ENCODE results near the gene SCAND1.
"Not testable (repeated sequence)": the region's sequence is repeated elsewhere in the genome, so short reads cannot be mapped to it uniquely, and the experiment has no call there.

Gene SCAND1

DNA sequence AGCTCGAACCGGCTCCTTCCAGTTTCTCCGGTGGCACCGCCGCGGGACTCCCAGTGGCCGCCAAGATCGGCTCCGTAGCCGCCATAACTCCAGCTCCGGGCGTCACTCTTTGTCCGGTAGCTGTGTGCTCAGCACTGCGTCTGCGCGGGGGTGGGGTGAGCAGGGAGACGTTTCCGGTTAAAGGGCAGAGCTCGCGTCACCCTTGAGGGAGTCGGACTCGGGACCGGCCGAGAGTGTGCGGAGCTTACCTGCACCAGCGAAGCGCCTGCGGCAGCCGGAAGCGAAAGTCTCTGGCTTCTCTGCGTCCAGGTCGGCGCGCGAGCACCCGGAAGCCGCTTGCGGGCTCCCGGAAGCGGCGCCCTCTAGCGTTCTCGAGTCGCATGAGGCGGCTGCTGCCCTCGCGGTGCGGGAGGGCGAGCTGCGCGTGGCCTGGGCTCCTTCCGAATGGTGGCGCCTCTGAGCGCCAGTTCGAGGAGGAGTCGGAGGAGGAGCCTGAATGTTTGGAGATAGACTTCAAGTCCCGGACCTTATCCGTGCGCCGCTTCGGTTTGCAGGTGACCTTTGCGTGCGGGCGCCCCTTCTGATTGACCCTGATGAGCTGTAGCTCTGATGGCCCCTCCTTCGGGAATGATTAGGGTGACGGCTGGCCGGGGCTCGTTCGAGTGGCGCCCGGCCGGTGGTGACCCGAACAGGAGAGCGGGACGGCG, at the start of gene SCAND1:
SCAND1 (minus strand) TSS at position 303 of the 707 bp plus-strand sequence; CDS start at position 85, 218 bp downstream.
- DNase-seq: peak; percentile 97

DNA sequence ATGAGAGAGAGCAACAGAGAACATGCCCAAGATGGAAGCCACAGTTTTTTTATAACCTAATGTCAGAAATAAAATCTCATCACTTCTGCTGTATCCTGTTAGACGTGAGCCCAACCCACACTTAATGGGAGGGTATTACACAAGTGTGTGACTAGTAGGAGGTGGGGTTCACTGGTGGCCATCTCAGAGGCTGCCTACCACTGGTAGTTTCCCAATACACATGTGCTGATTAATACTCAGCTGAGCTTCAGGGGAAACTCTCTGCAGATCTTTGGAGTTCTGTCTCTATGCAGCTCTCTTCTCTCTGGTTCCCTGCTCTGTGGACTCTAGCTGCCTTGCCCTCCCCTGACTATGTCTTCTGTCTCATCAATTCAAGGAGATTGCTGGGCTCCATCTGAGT, 49.7 kb upstream of the SCAND1 start:
- DNase-seq: no peak

DNA sequence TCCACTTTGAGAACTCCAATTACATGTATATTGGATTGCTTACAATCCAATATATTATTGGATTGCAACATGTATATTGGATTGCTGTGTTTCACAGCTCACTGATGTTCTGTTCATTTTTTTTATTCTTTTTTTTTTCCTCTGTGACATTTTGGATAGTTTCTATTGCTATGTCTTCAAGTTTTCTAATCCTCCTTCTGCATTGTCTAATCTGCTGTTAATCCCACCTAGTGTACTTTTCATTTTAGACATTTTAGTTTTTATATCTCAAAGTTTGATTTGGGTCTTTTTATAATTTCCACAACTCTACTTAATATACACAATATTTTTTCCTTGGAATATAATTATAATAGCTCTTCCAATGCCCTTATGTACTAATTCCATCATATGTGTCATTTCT, 48.6 kb upstream of the SCAND1 start:
- no peak for DNase-seq

DNA sequence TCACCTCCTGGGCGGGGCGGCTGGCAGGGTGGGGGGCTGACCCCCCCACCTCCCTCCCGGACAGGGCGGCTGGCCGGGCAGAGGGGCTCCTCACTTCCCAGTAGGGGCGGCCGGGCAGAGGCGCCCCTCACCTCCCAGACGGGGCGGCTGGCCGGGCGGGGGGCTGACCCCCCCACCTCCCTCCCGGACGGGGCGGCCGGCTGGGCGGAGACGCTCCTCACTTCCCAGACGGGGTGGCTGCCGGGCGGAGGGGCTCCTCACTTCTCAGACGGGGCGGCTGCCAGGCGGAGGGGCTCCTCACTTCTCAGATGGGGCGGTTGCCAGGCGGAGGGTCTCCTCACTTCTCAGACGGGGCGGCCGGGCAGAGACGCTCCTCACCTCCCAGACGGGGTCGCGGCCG, 47.0 kb upstream of the SCAND1 start:
- DNase-seq: not testable (repeated sequence)

DNA sequence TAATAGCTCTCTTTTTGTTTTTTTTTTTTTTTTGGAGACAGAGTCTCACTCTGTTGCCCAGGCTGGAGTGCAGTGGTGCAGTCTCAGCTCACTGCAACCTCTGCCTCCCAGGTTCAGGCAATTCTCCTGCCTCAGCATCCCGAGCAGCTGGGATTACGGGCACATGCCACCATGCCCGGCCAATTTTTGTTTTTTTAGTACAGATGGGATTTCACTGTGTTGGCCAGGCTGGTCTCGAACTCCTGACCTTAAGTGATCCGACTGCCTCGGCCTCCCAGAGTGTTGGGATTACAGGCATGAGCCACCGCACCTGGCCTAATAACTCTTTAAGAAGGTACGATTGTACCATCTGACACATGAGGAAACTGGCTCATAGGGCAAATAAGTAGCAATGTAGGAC, 42.2 kb upstream of the SCAND1 start:
- not testable (repeated sequence) for DNase-seq

DNA sequence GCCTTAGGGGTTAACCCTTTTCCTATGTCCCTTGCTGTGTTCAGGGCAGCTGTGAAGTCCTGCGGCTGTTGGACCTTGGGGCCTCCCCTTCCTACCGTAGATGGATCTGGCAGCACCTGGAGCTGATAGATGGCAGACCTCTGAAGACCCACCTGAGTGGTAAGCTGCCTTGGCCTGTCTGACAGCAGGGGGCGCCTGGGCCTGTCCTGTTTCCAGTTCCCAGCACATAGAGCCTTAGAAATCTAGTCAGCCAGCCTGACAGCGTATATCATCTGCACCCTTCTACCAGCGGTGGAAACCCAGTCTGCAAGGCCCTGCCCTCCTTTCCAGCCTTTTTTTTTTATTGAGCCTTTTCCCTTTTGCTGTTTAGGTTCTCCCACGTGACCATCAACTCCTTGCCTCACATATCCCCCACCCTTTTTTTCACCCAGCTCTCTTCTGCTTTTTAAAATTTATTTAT, 40.7 kb upstream of the SCAND1 start:
- DNase-seq: peak; percentile 84

DNA sequence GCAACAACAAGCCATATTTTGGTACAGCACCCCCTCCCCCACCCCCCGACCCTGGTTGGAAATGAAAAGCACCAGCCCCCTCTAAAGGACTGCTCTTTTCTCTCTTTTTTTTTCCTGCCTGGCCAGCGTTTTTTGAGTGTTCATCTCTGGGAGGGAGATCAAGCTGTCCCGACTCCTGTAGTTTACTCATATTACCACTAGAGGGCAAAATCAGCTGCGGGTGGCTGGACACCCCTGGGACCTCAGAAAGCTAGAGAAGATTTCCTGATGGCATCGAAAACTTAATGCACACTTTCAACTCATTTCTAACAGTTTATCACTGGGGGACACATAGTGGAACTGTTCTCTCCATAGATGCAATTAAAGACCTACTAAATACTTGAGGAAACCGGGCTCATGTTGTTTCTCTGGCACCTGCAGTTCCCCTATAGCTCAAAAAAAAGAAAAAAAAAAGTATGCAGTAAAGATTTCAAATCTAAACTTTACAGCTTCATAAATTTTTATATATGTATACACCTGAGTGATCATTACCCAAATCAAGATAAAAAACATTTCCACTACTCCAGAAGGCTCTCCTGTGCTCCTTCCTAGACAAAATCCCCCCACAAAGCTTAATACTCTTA, 38.5 kb upstream of the SCAND1 start:
- DNase-seq: peak; percentile 48

DNA sequence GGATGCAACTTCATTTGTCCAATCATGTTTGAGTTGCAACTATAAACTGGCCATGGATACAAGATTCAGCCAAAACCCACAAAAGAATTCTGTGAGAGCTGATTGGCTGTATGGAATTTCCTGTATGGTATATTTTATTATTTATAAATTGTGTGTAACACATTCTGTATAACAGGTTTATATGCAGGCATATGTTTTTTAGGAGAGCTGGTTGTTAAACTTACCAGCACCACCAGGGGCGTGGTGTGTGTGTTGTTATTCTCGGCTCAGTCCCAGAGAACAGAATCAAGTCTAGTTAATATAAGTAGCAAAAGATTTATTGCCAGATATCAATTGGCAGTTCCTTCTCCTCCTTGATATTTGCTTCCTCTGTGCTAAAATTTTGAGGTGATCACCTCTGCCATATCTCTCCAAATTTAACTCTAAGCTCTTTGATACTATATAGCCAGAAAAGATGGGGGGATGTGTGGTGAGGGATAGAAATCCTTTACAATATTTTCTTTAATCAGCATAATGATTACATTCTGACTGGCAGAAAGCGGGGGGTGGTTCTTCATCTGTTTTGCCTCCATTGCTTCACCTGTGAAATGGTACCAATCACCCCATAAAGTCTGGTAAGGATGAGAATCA, 37.0 kb upstream of the SCAND1 start:
- DNase-seq: peak; percentile 5

DNA sequence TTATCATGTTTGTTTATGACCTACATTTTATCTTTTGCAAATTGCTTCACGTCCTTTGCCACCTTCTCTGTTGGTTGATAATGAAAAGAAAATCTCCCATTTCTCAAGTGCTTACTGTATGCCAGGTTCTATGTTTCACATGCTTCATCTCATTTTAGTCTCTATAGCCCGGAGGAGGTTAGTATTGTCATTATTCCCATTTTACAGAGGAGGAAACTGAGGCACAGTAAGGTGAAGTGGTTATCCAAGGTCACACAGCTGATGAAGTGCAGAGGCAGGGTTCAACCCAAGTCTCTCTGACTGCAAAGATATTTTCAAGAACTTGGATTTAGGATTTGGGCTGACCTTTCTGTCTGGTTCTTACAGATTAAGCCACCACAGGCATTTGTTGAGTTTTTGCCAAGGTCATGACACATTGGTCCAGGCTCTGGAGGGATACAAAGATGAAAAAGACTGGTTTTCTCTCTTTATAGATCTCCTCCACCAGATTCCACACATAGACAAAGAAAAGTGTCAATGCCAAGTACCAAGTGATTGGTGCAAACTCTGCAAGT, 34.7 kb upstream of the SCAND1 start:
- no peak for DNase-seq

DNA sequence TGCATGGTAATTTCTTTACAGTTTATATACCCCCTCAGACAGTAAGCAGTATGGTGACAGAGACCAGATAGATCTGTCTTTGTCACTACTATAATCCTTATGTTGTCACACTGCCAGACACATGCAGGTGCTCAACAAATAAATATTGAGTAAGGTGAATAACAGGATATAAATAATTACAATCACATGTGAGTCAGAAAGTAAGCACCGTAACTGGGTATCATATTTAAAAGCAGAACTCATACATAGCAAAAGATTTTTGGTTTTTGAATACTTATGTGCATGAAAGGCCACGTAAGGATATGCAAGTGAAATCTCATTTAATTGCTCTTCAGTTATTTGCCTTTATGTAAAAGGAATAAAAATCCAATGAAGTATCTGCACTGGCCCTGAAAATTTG, 31.5 kb upstream of the SCAND1 start:
- peak; percentile 9 for DNase-seq

DNA sequence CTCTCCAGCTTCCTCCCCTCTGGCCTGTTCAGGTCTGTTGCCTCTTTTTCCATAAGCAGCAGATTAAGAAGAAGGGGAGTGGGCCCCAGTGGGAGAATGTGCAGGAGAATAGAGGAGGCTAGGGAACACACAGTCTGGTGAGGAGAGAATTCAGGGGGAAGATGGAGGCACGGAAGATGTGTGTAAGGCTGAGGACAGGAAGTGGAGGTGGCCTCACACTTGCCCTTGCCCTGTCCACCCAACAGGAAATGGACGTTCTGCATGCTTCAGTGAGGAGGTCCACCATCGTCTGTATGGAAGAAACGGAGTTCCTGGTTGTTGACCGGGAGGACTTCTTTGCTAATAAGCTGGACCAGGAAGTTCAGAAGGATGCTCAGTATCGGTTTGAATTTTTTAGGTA, 30.1 kb upstream of the SCAND1 start:
- DNase-seq: no peak

DNA sequence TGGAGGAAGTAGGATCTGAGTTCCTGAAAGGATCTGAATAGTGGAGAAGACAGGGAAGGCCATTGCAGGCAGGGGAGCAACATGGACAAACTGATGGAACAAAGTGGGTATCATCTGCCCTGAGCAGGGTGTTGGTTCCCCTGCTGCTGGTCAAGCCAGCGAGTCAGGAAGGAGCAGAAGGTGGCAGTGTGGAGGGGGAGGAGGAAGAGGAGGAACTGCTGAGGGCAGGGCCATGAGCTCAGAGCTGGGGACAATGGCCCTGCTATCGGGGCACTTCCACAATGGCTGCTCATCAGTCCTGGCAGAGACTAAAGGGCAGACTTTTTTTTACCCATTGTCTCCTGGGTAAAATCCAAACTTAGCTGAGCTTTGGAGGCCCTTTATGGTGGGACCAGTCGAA, 27.7 kb upstream of the SCAND1 start:
- DNase-seq: no peak

DNA sequence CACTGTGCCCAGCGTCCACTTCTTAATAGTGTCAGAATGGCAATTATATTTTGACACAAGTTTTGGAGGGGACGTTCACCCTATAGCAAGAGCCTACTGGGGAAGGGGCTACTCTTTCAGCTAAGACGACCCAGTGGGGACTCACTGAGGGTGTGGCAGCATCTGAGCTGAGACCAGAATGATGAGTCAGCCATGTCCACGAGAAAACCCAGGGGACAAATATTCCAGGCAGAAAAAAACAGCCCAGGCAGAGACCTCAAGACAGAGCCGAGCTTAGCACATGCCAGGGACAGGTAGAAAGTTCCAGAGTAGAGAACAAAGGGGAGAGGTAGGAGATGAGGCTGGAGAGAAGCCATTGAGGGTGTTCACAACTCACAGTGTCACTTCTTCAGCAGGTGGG, 25.2 kb upstream of the SCAND1 start:
- DNase-seq: no peak

DNA sequence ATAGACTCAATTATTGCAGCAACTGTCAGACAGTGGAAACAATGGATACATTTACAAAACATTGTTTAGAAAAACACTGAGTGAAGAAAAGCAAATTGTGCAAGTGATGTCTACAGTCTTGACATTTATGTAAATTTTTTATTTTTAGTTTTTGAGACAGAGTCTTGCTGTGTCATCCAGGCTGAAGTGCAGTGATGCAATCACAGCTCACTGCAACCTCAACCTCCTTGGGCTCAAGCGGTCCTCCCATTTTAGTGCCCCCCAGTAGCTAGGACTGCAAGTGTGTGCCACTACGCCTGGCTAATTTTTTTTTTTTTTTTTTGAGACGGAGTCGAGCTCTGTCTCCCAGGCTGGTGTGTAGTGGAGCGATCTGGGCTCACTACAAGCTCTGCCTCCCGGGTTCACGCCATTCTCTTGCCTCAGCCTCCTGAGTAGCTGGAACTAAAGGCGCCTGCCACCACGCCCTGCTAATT, 23.8 kb upstream of the SCAND1 start:
- no peak for DNase-seq

DNA sequence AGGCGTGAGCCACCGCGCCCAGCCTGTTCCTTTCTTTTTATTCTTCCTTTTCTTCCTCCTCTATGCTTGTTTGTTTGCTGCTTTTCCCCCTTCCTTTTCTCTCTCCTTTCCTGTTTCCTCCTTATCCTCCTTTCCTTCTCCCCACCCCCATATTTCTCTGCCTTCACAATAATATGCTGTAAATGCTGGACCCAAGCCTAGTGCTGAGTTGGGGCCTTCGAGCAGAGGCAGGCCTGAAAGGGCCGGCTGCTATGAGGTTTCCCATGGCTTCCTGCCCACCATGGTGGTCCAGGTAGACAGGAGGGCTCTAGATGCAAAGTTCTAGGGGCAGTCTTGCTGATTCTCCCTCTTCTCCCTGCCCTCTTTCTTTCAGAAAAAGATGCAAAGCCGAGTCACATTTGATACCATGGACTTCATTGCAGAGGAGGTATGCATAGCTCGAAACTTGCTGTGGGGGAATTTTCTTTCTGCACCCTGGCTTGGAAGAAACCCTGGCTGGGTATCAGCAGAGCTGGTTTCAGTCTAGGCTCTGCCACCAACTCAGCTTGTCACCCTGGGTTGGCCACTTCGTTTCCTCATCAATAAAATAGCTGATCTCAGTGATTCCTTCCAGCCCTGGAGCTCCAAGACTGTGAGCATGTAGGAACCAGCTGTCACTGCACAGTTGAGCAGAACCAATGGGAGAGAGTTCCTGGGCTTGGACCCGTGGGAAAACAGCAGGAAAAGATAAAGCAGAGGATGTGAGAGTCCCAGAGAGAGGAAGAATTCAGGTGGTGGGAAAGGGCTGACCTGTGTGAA, 21.5 kb upstream of the SCAND1 start:
- no peak for DNase-seq

DNA sequence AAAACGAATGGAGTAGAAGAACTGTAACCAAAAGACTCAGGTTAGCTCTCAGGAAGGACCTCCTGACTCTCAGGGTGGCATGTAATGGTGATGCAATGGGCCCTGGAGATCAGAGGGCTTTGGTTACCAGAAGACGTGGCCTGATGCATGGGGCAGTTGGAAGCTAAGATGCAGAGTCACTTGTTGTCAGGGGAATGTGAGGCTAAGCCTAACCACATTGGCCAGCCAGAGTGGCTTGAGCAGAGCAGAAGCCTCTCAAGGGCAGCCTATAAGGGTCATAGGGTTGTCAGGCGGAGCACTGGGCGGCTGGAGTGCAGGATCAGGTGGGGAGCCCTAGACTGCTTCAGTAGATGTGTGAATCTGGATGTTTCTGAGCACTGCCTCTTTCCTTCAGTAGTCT, 20.0 kb upstream of the SCAND1 start:
- no peak for DNase-seq

DNA sequence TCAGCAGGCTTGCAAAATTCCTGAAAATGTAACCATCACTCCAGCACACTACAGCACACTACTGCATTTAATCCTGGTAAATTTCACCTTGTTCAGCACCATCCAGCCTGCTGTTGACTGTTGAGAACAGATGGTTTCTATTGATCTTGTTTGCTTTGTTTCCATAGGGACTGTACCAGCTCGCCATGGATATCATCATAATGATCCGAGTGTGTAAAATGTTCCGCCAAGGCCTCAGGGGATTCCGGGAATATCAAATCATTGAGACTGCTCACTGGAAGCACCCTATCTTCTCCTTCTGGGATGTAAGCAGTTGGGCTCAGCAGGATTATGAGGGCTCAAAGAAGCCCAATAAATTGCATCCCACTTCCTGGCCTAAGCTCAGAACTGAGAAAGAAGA, 18.2 kb upstream of the SCAND1 start:
- DNase-seq: no peak

DNA sequence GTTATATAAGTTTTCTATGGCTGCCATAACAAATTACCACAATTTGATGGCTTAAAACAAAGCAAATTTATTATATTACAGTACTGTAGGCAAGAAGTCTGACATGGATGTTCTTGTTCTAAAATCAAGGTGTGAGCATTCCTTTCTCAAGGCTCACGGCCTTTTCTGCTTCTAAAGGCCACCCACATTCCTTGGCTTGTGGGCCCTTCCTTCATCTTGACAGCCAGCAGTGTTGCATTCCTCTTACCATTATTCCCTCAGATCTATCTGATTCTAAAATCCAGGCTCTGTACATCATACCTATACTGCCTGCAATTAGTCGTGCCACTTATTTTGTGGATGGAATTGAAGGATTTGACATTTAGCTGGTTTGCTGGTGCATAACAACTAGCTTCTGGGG, 17.7 kb upstream of the SCAND1 start:
- DNase-seq: no peak

DNA sequence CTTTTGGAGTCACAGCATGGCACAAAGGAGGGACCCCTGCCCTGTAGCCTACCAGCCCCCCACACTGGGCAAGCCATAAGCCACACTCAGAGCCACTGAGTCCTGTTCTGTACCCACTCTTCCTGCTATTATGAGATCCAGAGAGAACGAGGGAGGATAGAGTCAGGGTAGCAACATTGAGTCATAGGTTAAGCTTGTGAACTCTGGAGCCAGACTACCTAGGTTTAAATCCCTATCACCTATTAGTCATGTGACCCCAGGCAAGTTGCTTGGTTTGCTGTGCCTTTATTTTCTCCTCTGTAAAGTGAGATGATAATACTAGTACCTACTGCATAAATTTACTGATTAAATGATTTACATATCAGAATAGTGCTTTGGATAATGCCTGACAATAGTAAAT, 14.6 kb upstream of the SCAND1 start:
- no peak for DNase-seq

DNA sequence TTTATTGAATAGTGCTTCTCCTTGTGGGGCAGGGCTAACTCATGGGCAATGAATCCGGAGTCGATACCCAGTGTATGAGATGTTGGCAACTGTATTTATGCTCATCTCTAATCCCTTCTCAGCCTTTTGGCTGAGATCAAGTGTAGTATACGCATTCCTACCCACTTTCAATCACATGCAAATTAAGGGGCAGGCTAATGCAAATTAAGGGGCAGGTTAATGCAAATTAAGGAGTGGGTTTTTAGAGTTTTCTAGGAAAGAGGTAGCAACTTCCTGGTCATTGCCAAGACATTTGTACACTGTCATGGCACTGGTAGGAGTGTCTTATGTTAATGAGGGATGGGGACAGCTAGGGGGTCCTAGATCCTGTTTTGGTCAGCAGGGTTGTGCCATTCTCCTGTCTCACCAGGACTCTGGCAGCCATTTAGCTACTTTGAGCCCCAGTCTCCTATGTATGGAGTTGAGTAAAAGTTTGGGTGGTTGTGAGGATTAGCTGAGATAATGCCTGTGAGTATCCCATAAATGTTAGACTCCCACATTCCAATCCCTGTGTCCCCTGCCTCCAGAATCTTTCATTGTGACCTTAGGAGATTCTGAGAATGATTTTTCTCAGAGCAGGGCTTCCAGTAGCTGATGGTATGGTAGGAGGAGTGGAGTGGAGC, 13.8 kb upstream of the SCAND1 start, which contains the start of gene CNBD2:
CNBD2 (plus strand) TSS at position 612 of the 662 bp plus-strand sequence. CDS start 173 bp downstream, outside the sequence.
- no peak for DNase-seq

DNA sequence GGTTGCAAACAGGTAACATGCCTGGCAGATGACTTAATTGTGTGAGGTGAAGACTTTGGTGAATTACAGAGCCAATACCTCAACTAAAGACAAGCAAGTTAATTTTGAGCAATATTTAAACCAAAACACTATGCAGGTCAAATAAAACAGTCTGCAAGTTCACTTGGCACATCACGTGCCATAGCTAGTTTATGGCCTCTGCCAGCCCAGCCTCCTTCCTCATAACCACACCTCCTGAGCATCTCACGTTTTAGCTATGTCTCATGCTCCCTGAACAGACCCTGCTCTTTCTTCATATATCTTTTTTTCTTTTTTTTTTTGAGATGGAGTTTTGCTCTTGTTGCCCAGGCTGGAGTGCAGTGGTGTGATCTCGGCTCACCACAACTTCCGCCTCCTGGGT, 9.6 kb upstream of the SCAND1 start:
- DNase-seq: no peak

DNA sequence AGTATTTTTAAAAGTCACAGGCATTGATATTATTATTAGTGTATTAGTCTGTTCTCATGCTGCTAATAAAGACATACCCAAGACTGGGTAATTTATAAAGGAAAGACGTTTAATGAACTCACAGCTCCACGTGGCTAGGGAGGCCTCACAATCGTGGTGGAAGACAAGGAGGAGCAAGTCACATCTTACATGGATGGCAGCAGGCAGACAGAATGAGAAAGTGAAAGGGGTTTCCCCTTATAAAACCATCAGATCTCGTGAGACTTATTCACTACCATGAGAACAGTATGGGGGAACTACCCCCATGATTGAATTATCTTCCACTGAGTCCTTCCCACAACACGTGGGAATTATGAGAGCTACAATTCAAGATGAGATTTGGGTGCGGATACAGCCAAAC, 5.0 kb upstream of the SCAND1 start:
- DNase-seq: not testable (repeated sequence)
